ENCODE results near the gene CFP.

Gene CFP

DNA sequence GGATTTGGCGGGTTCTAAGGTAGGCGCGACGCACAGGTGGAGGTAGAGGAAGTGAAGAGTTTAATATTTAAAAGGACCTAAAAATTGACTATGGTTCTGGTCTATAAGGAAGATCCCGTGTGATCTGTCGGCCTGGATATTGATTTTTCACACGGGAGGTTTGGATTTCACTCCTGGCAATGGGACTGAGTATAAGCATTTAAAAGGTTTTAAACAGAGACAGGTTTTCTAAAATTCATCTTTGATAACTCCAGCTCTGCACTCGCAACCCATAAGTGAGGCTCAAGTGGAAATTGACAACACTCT, 29.6 kb upstream of the CFP start:
- CTCF ChIA-PET, result no interaction called here
- TF ChIP-seq, protein P1, sequence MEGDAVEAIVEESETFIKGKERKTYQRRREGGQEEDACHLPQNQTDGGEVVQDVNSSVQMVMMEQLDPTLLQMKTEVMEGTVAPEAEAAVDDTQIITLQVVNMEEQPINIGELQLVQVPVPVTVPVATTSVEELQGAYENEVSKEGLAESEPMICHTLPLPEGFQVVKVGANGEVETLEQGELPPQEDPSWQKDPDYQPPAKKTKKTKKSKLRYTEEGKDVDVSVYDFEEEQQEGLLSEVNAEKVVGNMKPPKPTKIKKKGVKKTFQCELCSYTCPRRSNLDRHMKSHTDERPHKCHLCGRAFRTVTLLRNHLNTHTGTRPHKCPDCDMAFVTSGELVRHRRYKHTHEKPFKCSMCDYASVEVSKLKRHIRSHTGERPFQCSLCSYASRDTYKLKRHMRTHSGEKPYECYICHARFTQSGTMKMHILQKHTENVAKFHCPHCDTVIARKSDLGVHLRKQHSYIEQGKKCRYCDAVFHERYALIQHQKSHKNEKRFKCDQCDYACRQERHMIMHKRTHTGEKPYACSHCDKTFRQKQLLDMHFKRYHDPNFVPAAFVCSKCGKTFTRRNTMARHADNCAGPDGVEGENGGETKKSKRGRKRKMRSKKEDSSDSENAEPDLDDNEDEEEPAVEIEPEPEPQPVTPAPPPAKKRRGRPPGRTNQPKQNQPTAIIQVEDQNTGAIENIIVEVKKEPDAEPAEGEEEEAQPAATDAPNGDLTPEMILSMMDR (IDR thresholded peaks at IDR 0.05; ENCODE audit: insufficient read depth, low read length, missing control alignments), result no peak
- no peak for DNase-seq (ENCODE audit: low read depth, low spot score)
- H3K4me3 ChIP-seq (ENCODE audit: low read depth, low read length), result peak overlapping the region; percentile 72
- POLR2A ChIA-PET, result no interaction called here

DNA sequence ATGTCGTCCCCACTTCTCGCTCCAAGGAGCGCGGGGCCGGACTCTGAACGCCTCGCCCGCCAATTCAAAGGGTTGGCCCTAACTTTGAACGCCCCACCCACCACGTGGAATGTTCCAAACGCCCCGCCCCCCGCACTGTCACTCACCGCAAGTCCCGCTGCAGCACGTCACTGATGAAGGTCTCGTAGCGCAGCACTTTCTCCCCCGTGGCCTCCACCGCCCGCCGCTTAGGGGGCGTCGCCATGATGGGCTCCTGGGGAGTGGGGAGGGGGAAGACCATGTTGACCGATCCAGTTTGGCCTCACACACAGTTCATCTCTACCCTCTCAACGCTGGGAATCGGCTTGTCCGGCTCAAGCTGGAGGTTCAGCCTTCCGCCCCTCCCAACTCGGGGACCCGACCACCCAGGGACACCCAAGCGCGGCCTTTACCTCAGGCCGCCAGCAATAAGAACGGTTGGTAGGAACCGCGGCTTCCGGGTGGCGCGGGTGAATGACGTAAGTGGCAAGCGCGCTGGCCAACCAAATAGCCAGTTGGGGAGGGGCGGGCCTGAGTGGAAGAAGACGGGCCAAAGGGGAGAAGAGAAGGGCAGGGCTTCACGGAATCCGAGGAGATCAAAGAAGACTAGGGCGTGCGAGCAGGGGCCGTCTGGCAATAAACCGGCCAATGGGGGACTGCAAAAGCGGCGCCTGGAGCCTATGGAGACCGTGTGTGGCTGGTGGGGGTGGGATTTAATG, 29.1 kb upstream of the CFP start, which contains the start of gene UXT:
Gene UXT, minus strand, starts transcription at position 497 of the 737 bp plus-strand sequence. Its CDS starts 253 bp downstream, at position 244.
- ChIA-PET POLR2A (no interaction called here), CTCF (no interaction called here)
- TF ChIP-seq, protein P1 (IDR thresholded peaks at IDR 0.05; ENCODE audit: insufficient read depth, low read length, missing control alignments), result no peak
- peak within 1 kb of the TSS; percentile 72 for H3K4me3 ChIP-seq (ENCODE audit: low read depth, low read length)
- peak; percentile 84 for DNase-seq (ENCODE audit: low read depth, low spot score)

DNA sequence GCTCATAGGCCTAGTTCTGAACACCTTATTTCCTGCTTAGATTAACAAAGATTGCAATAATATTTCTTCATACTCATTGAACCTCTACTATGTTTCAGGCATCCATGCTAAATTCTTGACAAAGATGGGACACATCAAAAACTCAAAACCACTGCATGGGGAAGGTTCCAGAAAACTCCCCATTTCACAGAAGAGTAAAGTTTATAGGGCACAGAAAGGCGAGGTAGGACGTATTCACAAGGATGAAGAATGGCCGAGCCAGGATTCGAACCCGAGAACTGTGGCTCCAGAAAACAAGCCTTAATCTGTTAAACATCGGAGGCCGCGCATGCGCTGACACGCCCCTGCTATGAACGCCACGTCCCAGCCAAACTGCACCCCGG, 28.6 kb upstream of the CFP start:
- ChIA-PET CTCF (no interaction called here), POLR2A (no interaction called here)
- TF ChIP-seq, protein P1 (IDR thresholded peaks at IDR 0.05; ENCODE audit: insufficient read depth, low read length, missing control alignments), result no peak
- H3K4me3 ChIP-seq (ENCODE audit: low read depth, low read length), result peak overlapping the region; percentile 72
- DNase-seq (ENCODE audit: low read depth, low spot score), result no peak

DNA sequence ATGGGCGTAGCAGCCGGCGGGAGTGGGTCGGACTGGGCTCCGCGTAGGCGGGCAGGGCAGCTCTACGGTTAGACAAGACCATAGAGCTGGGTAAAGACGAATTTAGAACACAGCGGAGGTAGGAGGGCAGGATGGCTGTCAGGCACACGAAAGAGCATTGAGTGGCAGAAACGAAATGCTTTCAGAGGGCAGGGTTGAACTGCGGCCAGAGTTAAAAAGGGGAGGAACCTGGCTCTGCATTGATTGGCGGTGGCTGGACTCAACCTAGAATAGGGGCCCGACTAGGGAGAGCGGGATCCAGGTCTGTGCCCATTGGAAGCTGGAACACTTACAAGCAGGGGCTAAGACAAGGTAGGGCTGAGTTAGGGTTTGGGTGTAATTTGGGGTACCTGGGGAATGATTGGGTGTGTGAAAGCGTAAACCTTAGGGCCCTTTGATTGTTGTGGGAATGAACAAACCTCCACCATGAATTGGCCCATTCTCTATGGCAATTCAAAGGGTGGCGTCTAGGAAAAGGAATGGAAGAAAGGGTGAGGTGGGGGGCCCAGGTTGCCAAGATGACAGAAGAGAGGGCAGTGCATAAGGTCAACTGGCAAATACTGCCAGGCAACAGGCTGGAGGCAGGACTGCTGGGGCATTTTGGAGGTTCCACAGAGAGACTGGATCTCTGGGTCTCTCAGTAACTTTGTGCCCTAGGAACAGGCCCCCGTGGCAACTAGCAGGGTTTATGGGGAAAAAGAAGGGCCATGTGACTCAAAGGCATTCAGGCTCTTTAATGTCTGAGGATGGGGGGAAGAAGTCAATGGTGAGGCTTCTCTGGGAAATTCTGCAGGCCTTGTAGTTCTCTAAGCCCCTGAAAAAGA, 21.5 kb upstream of the CFP start:
- POLR2A ChIA-PET, result interaction anchor here (0.5 to 1.0 kb wide), 2 partner anchors 41 to 168 kb away, joined by 3 read pairs; no protein-coding TSS in a partner anchor
- DNase-seq (ENCODE audit: low read depth, low spot score), result no peak
- CTCF ChIA-PET, result no interaction called here

DNA sequence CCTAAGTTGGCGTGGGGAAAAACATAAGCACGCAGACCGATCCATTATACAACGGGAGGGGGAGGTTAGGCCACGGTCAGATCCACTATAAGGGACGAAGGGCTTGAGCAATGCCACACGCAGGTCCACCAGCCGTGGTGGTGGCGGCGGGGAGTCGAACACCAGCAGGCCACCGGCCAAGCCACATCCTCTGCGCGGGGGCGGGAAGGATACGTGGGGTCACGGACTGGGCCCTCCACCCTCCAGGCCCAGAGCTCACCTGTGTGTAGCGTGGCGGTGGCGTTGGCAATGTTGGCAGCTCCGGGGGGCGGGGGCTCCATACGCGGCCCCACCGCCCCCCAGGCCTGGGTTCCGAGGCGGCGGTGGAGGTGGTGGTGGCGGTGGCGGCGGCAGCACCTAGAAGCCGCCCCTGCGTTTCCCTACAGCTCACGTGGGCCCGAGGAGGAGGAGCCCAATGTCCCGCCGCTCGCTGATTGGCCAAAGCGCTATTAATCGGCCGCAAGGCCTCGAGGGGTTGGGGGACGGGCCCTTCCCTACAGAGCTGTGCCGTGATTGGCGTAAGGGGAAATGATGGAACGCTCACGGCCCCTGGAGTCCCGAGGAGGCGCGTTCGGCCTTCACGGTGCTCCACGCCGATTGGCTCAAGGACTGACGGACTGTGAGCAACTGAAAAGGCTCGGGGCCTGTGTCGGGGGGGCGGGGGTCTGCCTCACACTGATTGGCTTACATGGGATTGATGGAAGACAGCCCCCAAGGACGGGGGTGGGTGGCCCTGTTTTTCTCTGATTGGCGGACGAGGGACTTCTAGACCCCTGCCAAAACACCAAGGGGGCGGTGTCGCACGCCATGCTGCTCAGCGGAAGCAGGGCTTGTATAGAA, 20.7 kb upstream of the CFP start, which contains the start of gene ELK1:
Gene ELK1, minus strand, starts transcription at position 400 of the 879 bp plus-strand sequence. CDS start 9,122 bp downstream, outside the sequence.
- ChIA-PET CTCF (no interaction called here), POLR2A (interaction anchor here (0.5 to 1.0 kb wide), 3 partner anchors 42 to 167 kb away, joined by 3 read pairs; no protein-coding TSS in a partner anchor)
- peak; percentile 93 for DNase-seq (ENCODE audit: low read depth, low spot score)
- H3K4me3 ChIP-seq (ENCODE audit: low read depth, low read length), result peak within 1 kb of the TSS; percentile 74
- TF ChIP-seq, protein P1 (IDR thresholded peaks at IDR 0.05; ENCODE audit: insufficient read depth, low read length, missing control alignments), result no peak

More for the DNA sequence above, 21.5 kb upstream of the CFP start:
- TF ChIP-seq, protein P1 (IDR thresholded peaks at IDR 0.05; ENCODE audit: insufficient read depth, low read length, missing control alignments), result no peak
- H3K4me3 ChIP-seq (ENCODE audit: low read depth, low read length), result peak overlapping the region; percentile 52

All from AG04449 (cell line).